ENCODE results near the gene LARGE1. TPM values are rescaled to one million over a fixed set of nuclear protein-coding genes. Genes with fewer than 3 reads are reported as not detected.

The LARGE1 gene
- total RNA-seq, 1 experiment from 2014 or later = 5.8 TPM

DNA sequence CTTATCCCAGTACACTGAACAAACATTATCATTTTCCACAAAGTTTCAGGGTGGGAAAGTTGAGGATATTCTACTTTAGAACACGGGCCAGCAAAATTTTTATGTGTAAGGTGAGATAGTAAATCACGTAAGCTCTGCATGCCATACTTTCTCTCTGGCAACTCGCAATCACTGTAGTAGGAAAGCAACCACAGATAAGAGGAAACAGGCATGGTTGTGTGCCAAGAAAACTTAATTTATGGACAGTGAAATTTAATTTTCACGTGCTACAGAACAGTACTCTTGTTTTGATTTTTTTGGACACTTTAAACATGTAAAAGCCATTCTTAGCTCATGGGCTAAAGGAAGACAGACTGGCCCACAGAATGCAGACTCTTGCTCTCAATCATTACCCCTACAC is 82.5 kb downstream of the LARGE1 start:
- Histone ChIP-seq H3K36me3 (ENCODE audit: control insufficient read depth, insufficient read depth, low read length) (no peaks in the 10 kb centered on the region), H3K4me1 (no peaks in the 10 kb centered on the region), H3K27me3 (replicated peaks; ENCODE audit: control insufficient read depth, insufficient read depth, low read length) (no peaks in the 10 kb centered on the region), H3K9me3 (no peaks in the 10 kb centered on the region), H3K4me3 (ENCODE audit: low read depth, low read length) (no peak overlapping the region)
- no TSS peak for BruUV-seq (replicated peaks)
- no peak overlapping the region for H3K4me3 Mint-ChIP-seq (ENCODE audit: unreplicated experiment)
- H3K27me3 Mint-ChIP-seq (ENCODE audit: insufficient read depth, unreplicated experiment) = no peaks in the 10 kb centered on the region
- H3K36me3 Mint-ChIP-seq (ENCODE audit: insufficient read depth, unreplicated experiment) = no peaks in the 10 kb centered on the region
- ChIA-PET POLR2A (no interaction called here), CTCF (no interaction called here)
- intact Hi-C loops (cut with micrococcal nuclease; ENCODE audit: unreplicated experiment) = no loop called here
- no peak overlapping the region for H3K27ac Mint-ChIP-seq (ENCODE audit: unreplicated experiment)
- no peaks in the 10 kb centered on the region for H3K9me3 Mint-ChIP-seq (ENCODE audit: unreplicated experiment)
- TF ChIP-seq, protein P1, sequence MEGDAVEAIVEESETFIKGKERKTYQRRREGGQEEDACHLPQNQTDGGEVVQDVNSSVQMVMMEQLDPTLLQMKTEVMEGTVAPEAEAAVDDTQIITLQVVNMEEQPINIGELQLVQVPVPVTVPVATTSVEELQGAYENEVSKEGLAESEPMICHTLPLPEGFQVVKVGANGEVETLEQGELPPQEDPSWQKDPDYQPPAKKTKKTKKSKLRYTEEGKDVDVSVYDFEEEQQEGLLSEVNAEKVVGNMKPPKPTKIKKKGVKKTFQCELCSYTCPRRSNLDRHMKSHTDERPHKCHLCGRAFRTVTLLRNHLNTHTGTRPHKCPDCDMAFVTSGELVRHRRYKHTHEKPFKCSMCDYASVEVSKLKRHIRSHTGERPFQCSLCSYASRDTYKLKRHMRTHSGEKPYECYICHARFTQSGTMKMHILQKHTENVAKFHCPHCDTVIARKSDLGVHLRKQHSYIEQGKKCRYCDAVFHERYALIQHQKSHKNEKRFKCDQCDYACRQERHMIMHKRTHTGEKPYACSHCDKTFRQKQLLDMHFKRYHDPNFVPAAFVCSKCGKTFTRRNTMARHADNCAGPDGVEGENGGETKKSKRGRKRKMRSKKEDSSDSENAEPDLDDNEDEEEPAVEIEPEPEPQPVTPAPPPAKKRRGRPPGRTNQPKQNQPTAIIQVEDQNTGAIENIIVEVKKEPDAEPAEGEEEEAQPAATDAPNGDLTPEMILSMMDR (IDR thresholded peaks at IDR 0.05; ENCODE audit: insufficient read depth in 1 of 2, low read depth in 1 of 2, low read length in 1 of 2, severe bottlenecking in 1 of 2, unreplicated experiment in 1 of 2) = no peak
- DNase-seq = no peak
- H3K4me1 Mint-ChIP-seq (ENCODE audit: low read depth, unreplicated experiment) = no peaks in the 10 kb centered on the region

DNA sequence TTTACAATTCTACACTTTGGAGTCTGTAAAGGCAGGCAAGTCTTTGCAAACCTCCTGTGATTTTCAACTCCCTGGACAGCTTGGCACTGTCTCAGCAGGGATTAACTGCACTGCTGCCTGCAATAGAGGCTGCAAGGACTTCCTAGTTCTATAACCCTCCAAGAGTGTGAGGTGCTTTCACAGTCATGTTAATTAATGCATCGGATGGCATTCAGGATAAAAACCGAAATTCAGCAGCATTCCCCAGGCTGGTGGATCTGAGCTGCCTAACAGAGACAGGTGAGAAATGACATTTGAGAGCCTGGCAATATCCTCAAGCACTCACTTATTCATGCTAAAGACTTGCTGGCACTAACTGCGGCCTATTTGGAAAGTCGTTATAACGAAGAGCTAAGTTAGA is 85.0 kb downstream of the LARGE1 start:
- Histone ChIP-seq H3K36me3 (ENCODE audit: control insufficient read depth, insufficient read depth, low read length) (no peaks in the 10 kb centered on the region), H3K4me1 (no peaks in the 10 kb centered on the region), H3K4me3 (ENCODE audit: low read depth, low read length) (no peak overlapping the region), H3K27me3 (replicated peaks; ENCODE audit: control insufficient read depth, insufficient read depth, low read length) (no peaks in the 10 kb centered on the region), H3K9me3 (no peaks in the 10 kb centered on the region)
- TF ChIP-seq, protein P1 (IDR thresholded peaks at IDR 0.05; ENCODE audit: insufficient read depth in 1 of 2, low read depth in 1 of 2, low read length in 1 of 2, severe bottlenecking in 1 of 2, unreplicated experiment in 1 of 2) = no peak
- intact Hi-C loops (cut with micrococcal nuclease; ENCODE audit: unreplicated experiment) = no loop called here
- no peaks in the 10 kb centered on the region for H3K4me1 Mint-ChIP-seq (ENCODE audit: low read depth, unreplicated experiment)
- no peak overlapping the region for H3K4me3 Mint-ChIP-seq (ENCODE audit: unreplicated experiment)
- ChIA-PET POLR2A (no interaction called here), CTCF (no interaction called here)
- no peak for DNase-seq
- no peaks in the 10 kb centered on the region for H3K9me3 Mint-ChIP-seq (ENCODE audit: unreplicated experiment)
- no peak overlapping the region for H3K27ac Mint-ChIP-seq (ENCODE audit: unreplicated experiment)
- BruUV-seq (replicated peaks) = no TSS peak
- H3K36me3 Mint-ChIP-seq (ENCODE audit: insufficient read depth, unreplicated experiment) = no peaks in the 10 kb centered on the region
- no peaks in the 10 kb centered on the region for H3K27me3 Mint-ChIP-seq (ENCODE audit: insufficient read depth, unreplicated experiment)

DNA sequence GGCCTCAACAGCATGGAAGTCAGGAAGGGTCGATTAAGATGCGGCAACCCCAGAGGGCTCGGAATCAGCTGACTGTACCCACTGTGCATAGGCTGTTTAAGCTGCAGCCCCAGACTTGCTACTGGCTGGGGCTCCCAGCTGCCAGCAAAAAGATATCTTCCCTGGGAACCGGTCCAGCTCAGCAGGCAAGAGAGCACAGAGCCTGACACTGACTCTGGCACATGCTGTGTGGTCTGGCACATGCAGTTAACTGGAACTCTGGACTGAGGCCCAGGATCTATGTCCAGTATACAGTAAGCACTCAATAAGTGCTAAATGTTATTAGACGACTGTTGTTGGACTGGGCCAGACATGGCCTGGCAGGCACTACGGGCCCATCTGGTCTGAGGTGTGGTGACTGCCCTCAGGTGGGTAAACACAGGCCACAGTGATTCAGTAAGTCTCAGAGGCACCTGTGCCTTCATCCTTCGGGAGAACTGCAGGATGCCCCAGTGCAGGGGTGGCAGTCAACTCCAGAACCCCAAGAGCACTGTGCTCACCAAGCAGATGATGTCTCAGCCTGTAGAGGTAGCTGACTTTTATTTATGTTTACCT is 87.6 kb downstream of the LARGE1 start:
- intact Hi-C loops (cut with micrococcal nuclease; ENCODE audit: unreplicated experiment) = no loop called here
- H3K4me1 ChIP-seq = no peaks in the 10 kb centered on the region
- Mint-ChIP-seq H3K27ac (ENCODE audit: unreplicated experiment) (no peak overlapping the region), H3K27me3 (ENCODE audit: insufficient read depth, unreplicated experiment) (no peaks in the 10 kb centered on the region), H3K4me3 (ENCODE audit: unreplicated experiment) (no peak overlapping the region), H3K36me3 (ENCODE audit: insufficient read depth, unreplicated experiment) (no peaks in the 10 kb centered on the region), H3K4me1 (ENCODE audit: low read depth, unreplicated experiment) (no peaks in the 10 kb centered on the region), H3K9me3 (ENCODE audit: unreplicated experiment) (no peaks in the 10 kb centered on the region)
- H3K9me3 ChIP-seq = no peaks in the 10 kb centered on the region
- no peak for DNase-seq
- no peak overlapping the region for H3K4me3 ChIP-seq (ENCODE audit: low read depth, low read length)
- no peaks in the 10 kb centered on the region for H3K27me3 ChIP-seq (replicated peaks; ENCODE audit: control insufficient read depth, insufficient read depth, low read length)
- no peaks in the 10 kb centered on the region for H3K36me3 ChIP-seq (ENCODE audit: control insufficient read depth, insufficient read depth, low read length)
- BruUV-seq (replicated peaks) = no TSS peak
- TF ChIP-seq, protein P1 (IDR thresholded peaks at IDR 0.05; ENCODE audit: insufficient read depth in 1 of 2, low read depth in 1 of 2, low read length in 1 of 2, severe bottlenecking in 1 of 2, unreplicated experiment in 1 of 2) = no peak
- ChIA-PET POLR2A (no interaction called here), CTCF (no interaction called here)
